ENCODE data around the gene PTPRN2.

GRCh38 chr7:157855452-157856213 is 732.0 kb downstream of the PTPRN2 start:
- no peak for TF ChIP-seq EZH2 (IDR thresholded peaks at IDR 0.05; ENCODE audit: borderline replicate concordance, low read depth, low read length, poor library complexity, severe bottlenecking)
- no peak for TF ChIP-seq CTCF (conservative IDR thresholded peaks at IDR 0.05; ENCODE audit: low read depth, low read length)

All from A673 (cell line).